ENCODE results near the gene HSPB9.

The HSPB9 gene

DNA sequence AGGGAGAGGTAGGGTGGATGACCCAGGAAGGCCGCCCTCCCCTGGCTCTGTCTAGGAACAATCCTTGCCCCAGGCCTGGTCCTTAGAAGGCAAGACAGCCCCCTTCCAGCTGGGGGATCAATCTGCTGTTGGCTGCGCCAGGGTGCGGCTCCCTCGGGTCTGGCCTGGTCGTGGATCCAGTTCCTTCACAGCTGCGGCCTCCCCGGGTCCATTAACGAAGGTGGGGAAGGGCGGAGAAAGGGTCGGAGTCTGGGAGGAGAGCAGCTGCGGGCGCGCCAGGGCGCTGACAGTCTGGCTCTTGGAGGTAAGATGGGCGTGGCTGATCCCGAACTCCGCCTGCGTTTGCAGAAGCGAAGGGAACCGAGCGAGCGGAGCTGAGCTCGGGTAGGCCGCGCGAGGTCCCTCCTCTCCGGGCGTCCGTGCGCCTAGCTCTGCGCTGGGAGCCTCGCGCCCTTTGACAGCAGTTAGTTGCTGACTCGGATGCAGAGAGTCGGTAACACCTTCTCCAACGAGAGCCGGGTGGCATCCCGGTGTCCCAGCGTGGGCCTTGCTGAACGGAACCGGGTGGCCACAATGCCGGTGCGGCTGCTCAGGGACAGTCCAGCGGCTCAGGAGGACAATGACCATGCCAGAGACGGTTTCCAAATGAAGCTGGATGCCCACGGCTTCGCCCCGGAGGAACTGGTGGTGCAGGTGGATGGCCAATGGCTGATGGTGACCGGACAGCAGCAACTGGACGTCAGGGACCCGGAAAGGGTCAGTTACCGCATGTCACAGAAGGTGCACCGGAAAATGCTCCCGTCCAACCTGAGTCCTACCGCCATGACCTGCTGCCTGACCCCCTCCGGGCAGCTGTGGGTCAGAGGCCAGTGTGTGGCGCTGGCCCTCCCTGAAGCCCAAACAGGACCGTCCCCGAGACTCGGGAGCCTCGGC is at the start of gene HSPB9:
TSS of gene HSPB9 (plus strand) at position 434 of the 933 bp plus-strand sequence. CDS start at position 481, 47 bp downstream.
- DNase-seq, result no peak

DNA sequence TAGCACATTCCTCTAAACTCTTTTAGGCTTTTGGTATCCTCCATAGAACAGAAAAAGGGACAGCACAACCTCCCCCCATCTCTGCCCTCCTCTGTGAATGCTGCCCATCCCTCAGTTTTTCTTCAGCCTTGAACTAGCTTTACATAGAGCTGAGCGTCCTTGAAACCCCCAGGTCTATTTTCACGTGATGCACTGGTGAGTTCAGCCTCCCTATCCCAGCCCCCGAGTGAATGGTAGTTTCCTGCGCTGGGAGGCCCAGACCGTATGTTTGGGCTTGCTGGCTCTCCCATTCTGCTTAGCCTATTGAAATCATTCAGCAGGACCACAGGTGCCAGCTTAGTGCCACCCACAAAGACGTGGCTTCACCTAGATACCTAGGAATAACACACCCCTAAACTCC is 46.8 kb upstream of the HSPB9 start:
- DNase-seq, result no peak

GRCh38 chr17:42076797-42077559 is 45.6 kb upstream of the HSPB9 start:
- DNase-seq, result no peak

GRCh38 chr17:42077755-42078154 is 44.8 kb upstream of the HSPB9 start:
- no peak for DNase-seq

- DNase-seq, result no peak
Measured at GRCh38 chr17:42078396-42079043, 44.1 kb upstream of the HSPB9 start.

DNA sequence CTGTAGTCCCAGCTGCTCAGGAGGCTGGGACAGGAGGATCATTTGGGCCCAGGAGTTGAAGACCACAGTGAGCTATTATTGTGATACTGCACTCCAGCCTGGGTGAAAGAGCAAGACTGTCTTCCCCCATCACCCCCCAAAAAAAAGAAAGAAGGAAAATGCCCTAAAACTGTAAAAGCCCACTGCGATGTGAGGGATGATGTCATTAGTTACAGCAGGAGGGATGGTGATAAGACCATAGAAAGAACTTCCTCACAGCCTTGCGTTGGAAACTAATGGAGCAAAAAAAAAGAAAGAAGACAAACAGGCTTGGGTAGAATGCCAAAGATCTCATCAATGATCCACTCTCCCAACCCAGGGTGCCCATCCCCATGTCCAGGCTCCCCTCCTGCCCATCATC is 43.1 kb upstream of the HSPB9 start:
- no peak for DNase-seq

- DNase-seq, result no peak
Measured at GRCh38 chr17:42081516-42082129, 41.0 kb upstream of the HSPB9 start.

- no peak for DNase-seq
Measured at GRCh38 chr17:42087042-42087701, 35.4 kb upstream of the HSPB9 start.

GRCh38 chr17:42087736-42088705 is 34.6 kb upstream of the HSPB9 start:
- DNase-seq, result no peak

- DNase-seq, result no peak
Measured at GRCh38 chr17:42088736-42089135, 33.9 kb upstream of the HSPB9 start.

GRCh38 chr17:42090964-42091790 is 31.4 kb upstream of the HSPB9 start:
- no peak for DNase-seq

- DNase-seq, result no peak
Measured at GRCh38 chr17:42092939-42093338, 29.7 kb upstream of the HSPB9 start.

DNA sequence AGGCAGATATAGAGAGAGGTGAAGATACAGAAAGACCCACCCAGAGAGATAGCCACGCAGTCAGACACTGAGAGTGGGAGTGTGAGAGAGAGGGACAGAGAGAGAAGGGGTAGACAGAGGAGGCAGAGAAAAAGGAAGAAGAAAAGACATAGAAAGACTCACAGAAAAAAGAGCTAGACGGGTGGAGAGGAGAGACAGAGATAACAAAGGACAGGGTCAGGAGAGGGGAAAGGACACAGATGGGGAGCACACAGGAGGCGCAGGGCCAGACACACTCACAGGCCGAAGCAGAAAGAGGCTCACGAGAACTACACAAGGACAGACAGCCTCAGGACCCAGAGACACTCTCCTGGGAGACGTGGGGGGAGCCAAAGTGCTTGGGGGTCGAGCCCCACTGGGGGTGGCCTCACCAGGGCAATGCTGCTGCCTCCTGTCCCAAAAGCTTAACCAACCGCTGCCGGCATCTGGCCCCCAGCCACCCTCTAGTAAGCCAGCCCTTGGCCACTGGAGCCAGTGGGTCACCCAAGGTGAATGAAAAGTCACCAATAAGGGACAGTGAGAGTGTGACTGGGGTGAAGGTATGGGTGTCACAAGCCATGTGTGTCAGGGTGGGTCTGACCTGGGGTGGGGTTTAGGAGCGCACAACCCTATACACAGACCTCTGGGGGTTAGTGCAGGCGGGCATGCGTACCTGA is 28.1 kb upstream of the HSPB9 start:
- no peak for DNase-seq

DNA sequence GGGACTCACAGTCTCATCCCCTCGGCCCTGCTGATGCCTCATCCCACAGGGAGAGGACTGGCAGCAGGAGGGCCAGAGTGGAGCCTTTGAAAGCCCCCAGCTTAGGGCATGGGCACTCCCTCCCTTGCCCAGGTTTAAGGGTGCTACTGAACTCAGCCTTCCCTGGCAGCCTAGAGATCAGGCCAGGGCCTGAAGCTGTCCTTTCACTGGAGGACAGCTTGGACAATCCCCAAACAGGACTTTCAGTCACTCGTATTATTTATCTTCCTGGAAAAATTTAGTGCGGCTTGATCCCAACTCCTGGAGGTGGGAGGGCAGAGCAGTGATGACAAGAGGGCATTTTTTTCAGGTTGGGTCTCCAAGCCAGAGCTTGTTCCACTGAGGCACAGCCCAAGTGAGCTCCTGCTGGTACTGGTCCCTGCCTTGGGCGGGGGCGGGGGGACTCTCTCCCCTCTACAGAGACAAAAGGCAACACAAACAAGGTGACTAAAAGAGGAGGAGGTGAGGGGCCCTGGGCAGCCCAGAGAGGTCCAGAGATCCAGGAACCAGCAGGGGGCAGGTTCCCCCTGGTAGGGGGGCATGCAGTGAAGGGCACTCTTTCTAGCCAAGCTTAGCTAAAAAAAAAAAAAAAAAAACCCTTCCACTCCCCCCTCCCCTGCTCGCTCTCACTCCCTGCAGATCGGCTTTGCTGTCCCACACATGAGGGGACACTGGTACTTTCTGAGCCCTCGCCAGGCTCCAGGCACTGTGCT is 26.1 kb upstream of the HSPB9 start:
- no peak for DNase-seq

- no peak for DNase-seq
Measured at GRCh38 chr17:42097691-42098631, 24.6 kb upstream of the HSPB9 start, which contains the start of gene ZNF385C. Gene ZNF385C, minus strand, starts transcription at chr17:42098473. Its CDS starts 35,417 bp downstream, at chr17:42063056.

DNA sequence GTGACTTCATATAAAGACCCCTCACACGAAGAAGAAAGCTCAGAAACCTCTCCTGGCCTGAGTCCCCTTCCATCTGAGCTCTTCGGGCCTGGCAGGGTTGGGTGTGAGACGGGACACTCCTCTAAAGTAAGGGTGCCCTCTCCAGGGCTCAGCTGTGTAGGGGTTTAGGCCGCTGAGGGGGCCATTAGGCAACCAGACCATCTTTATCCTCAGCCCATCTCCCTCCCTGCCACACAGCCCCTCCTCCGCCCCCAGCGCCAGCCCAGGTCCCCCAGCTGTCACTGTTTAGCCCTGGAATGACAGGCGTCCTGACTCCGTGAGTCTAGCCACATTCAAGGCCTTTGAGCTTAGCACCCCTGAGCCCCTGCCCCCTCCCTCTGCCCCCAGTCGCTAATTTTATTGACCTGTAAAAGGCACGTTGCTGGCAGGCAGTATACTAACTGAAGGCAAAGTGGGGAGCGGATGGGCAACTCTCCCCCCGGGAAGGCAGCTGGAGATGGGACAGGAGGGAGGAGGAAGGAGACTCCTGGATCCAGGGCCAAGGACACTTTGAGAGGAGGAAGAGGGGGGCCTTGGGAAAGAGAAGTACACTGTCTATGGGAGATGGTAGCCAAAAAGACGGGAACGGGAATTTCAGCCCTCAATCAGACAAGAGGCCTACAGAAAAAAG is 23.7 kb upstream of the HSPB9 start:
- DNase-seq, result no peak
